Measurements from ENCODE around the gene NEK6. TPM values are rescaled to one million over a fixed set of nuclear protein-coding genes. Genes with fewer than 3 reads are reported as not detected.

Gene NEK6
- polyA plus RNA-seq, 2 of the 4 experiments (the other 2 are of a cell fraction) = 26.1 to 33.7 TPM

DNA sequence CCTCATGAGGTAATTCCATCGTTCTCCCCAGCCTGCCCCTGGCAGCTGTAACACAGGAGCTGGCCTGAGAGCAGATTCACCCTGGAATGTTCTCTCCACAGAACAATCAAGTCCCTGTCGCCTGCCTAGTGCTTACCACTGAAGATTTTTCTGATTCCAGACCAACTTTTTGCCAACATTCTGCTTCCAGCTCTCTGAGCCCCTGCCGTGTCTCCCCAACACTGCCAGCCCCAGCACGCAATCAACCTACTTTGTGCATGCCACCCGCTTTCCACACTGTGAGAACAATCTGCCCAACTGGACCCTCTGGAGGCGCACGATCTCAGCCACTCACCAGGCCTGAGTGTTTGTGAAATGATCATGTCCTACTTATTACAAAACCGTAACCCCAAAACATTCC lies 94.9 kb downstream of the NEK6 start (continued):
- TF ChIP-seq USF2 (IDR thresholded peaks at IDR 0.05) (no peak), FOSL2 (IDR thresholded peaks at IDR 0.05) (no peak), FOSL2 (CRISPR knock-in tag; IDR thresholded peaks at IDR 0.05) (no peak), MYC (IDR thresholded peaks at IDR 0.05; ENCODE audit: borderline replicate concordance, low read length) (no peak), FOXS1 (CRISPR knock-in tag; IDR thresholded peaks at IDR 0.05) (no peak), PHF8 (IDR thresholded peaks at IDR 0.05; ENCODE audit: borderline replicate concordance, low read depth) (no peak), KDM1A (IDR thresholded peaks at IDR 0.05; ENCODE audit: low read depth) (no peak)

DNA sequence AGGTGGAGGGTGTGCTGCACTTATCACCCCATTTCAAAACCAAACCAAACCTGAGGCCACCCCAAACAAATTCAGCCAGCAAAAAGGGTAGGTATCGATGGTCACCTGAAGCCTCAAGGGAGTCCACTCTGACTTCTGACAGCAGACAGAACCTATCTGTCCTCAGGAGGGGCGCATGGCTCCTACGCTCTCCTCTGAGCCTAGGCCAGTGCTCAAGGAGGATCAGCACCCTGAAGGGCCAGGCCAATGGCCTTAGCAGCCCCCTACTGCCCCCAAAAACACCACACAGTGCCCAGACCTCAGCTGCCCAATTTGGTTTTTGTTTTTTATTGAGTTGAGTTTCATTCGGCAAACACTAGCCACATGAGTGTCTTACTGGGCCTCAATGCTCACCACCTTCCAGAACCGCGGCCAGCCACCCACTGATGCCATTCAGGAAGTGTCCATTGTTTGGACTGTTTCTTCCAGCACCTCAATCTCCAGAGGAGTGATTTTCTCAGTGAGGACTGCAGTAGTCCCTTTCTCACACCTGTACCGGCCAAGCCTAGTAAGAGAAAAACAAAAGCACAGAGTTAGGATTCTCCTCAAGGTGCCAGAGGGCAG lies 95.5 kb downstream of the NEK6 start:
- ChIA-PET POLR2A (no interaction called here), CTCF (interaction anchor here (0.6 to 1.7 kb wide), 4 partner anchors 9 to 226 kb away, joined by 3 to 6 read pairs (median 4); no protein-coding TSS in a partner anchor)
- Histone ChIP-seq H3K4me2 (no peak overlapping the region), H3K4me3 (no peak overlapping the region), H3K9me3 (no peaks in the 10 kb centered on the region), H3K4me1 (no peaks in the 10 kb centered on the region), H3K27ac (no peak overlapping the region)
- DNase-seq (ENCODE audit: low read depth in 1 of 2, low spot score in 1 of 2) (no peak), ATAC-seq (no peak), FAIRE-seq (no peak)
- 98% methylated on average over 7 of the region's 7 CpGs for WGBS (ENCODE audit: missing lambda C conversion rate)
- peak; percentile 46; the same call in 1 of the 2 replicates for TF ChIP-seq POLR2AphosphoS2 (conservative IDR thresholded peaks at IDR 0.05; ENCODE audit: low read length)
- TF ChIP-seq EHMT2 (IDR thresholded peaks at IDR 0.05; ENCODE audit: low read depth) = no peak

GRCh38 chr9:124353811-124354274 lies 96.1 kb downstream of the NEK6 start:
- peak in 1 of 2 experiments; percentile 33 for DNase-seq (ENCODE audit: low read depth in 1 of 2, low spot score in 1 of 2)
- ChIA-PET CTCF (interaction anchor here (0.6 to 1.7 kb wide), 3 partner anchors 8 to 227 kb away, joined by 3 to 6 read pairs (median 3); no protein-coding TSS in a partner anchor), POLR2A (no interaction called here)
- ATAC-seq = no peak
- Histone ChIP-seq H3K9me3 (no peaks in the 10 kb centered on the region), H3K4me3 (no peak overlapping the region), H3K27ac (0 out of 6 replicates have a peak overlapping the region, but pooled peaks of 1 of the 2 experiments have one; percentile 7), H3K4me2 (no peak overlapping the region), H3K4me1 (no peaks in the 10 kb centered on the region)
- TF ChIP-seq E2F6 (IDR thresholded peaks at IDR 0.05; ENCODE audit: borderline replicate concordance, low read depth) (no peak), MAX (IDR thresholded peaks at IDR 0.05) (no peak), REST (IDR thresholded peaks at IDR 0.05) (no peak), ZSCAN20 (CRISPR knock-in tag; IDR thresholded peaks at IDR 0.05) (no peak), RNF2 (IDR thresholded peaks at IDR 0.05; ENCODE audit: borderline replicate concordance, low read depth) (no peak), HOXA7 (CRISPR knock-in tag; IDR thresholded peaks at IDR 0.05) (no peak), FOSB (CRISPR knock-in tag; IDR thresholded peaks at IDR 0.05) (no peak), BHLHE40 (IDR thresholded peaks at IDR 0.05; ENCODE audit: low read depth, low read length) (no peak), EHF (CRISPR knock-in tag; IDR thresholded peaks at IDR 0.05) (no peak), PHF8 (IDR thresholded peaks at IDR 0.05; ENCODE audit: borderline replicate concordance, low read depth) (no peak)
- TF ChIP-seq, protein P1, sequence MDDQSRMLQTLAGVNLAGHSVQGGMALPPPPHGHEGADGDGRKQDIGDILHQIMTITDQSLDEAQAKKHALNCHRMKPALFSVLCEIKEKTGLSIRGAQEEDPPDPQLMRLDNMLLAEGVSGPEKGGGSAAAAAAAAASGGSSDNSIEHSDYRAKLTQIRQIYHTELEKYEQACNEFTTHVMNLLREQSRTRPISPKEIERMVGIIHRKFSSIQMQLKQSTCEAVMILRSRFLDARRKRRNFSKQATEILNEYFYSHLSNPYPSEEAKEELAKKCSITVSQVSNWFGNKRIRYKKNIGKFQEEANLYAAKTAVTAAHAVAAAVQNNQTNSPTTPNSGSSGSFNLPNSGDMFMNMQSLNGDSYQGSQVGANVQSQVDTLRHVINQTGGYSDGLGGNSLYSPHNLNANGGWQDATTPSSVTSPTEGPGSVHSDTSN (IDR thresholded peaks at IDR 0.05) = no peak
- whole genome bisulfite sequencing (ENCODE audit: missing lambda C conversion rate) = 90% methylated on average over 4 of the region's 4 CpGs
- FAIRE-seq = no peak
